ENCODE measurements around the gene TMEM97. TPM values are rescaled to one million over a fixed set of nuclear protein-coding genes. Genes with fewer than 3 reads are reported as not detected.

TMEM97 gene
- 10 to 100 TPM; 38.2 to 65.9 TPM for total RNA-seq

DNA sequence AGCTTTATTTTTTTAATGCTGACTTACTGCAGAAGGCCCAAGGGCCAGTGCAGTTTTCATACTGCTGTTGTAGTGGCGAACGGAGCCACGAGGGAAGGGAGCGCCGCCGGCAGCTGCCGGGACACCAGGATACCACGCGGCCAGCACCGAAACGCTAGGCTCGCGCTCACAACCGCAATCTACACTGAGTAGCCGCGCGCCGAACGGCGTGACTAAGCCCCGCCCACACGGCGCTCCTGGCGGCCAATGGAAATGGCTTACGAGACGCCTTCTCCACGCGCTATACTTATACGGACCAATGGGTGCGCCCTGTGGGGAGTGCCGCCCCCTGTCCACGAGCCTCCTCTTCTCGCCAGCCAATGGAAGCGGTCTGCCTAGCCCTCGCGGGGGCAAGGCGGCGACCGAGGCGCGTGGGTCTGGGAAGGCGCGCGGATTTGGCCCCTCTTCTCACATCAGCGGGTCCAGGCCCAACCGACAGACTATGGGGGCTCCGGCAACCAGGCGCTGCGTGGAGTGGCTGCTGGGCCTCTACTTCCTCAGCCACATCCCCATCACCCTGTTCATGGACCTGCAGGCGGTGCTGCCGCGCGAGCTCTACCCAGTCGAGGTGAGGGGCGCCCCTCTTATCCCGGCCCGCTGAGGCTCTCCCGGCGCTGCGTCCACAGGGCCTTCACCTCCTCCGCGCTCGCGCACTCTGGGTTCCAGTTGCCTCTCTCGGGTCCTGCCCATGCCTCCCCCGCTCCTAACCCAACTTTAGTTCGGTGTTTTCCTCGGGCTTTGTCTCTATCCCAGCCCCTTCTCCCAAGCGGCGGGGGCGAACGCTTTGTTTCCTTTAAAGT lies at the start of gene TMEM97:
TMEM97 (plus strand) TSS at position 442 of the 839 bp plus-strand sequence; CDS start at position 482, 40 bp downstream.

GRCh38 chr17:28335201-28335958 lies 16.4 kb downstream of the TMEM97 start, which contains the start of the genes IFT20 and TNFAIP1:
Gene IFT20, minus strand, starts transcription at chr17:28335472. Its CDS starts 3,487 bp downstream, at chr17:28331985.
Gene TNFAIP1, plus strand, starts transcription at chr17:28335761. Its CDS starts 3,761 bp downstream, at chr17:28339522.

DNA sequence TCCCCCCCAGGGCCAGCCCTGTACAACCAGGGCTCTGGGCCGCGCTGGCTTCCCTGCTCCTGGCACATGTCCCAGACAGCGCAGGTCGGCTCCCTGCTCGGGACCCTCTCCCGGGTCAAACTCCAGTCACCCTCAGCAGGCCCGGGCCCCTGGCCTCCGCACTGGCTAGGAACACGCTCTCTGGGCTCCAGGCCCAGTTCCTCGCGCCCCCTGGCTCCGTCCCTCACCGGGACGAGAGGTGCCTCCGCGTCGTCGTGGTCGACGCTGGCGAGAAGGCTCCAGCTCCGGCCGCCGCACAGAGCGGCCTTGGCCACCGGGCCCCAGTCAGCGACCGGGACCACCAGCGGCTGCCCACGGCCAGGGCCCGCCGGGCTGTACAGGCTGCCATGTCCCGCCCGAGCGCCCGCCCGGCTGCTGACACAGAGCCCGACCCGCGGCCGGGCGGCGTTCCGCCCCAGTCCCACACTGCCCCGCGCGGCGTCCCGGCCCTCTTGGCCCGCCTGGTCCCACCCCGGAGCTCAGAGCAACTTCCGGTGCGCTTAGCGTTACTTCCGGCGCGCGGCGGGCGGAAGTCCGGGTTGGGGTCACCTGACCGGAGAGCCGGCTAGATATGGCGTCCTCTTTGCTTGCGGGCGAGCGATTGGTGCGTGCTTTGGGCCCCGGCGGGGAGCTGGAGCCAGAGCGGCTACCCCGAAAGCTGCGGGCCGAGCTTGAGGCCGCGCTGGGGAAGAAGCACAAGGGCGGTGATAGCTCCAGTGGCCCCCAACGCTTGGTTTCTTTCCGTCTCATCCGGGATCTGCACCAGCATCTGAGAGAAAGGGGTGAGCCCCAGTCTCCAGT lies 38.3 kb downstream of the TMEM97 start, which contains the start of gene POLDIP2:
POLDIP2 (minus strand) TSS at position 467 of the 840 bp plus-strand sequence; CDS start at position 388, 79 bp downstream.

DNA sequence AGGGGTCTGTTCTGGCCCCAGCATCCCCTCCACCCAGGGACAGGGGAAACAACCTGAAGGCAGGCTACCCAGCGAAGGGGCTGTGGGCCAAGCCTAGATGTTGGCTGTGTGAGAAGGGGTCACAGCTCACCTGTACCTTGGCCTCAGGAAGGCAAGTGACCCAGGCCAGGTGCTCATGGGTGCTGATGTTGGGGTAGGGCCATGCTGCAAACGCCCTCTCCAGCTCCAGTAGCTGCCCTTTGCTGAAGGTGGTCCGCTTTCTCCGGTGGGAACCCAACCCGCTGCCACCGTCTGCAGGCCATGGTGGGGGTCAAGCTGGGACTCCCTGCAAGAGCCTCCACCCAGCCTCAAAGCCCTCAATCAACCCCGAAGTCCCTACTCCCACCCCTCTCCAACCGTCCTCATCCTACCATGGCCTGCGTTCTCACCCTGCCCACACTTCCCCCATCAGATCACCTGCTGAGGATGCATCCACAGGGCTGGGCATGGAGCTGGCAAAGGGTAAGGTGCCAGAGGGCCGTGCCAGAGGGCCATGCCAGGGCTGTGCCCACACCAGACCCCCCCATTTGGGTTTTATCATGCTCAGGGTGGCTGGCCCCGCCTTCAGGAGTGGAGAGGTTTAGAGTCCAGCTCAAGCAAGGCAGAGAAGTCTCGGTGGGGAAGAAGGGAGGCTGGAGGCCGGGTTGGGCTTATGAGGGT lies 45.8 kb downstream of the TMEM97 start, which contains the start of gene SEBOX:
SEBOX (minus strand) TSS at position 535 of the 699 bp plus-strand sequence; CDS start at position 487, 48 bp downstream.

GRCh38 chr17:28370035-28370743 lies 51.2 kb downstream of the TMEM97 start, which contains the start of gene VTN:
Gene VTN, minus strand, starts transcription at chr17:28370307. Its CDS starts 104 bp downstream, at chr17:28370203.

GRCh38 chr17:28371245-28372202 lies 52.5 kb downstream of the TMEM97 start, which contains the start of gene SARM1:
Gene SARM1, plus strand, starts transcription at chr17:28371694. Its CDS starts 339 bp downstream, at chr17:28372033.

Other genes with a start within 250 kb of the TMEM97 start
- 10 to 100 TPM; 12.7 to 16.7 TPM for gene IFT20, start 16.3 kb downstream of the TMEM97 start, total RNA-seq
- 10 to 100 TPM; 34.4 to 38.3 TPM for gene TNFAIP1, start 16.6 kb downstream of the TMEM97 start, total RNA-seq
- gene POLDIP2, start 38.3 kb downstream of the TMEM97 start, total RNA-seq, result 10 to 100 TPM; 83.6 to 98.6 TPM
- not detected for gene SEBOX, start 46.0 kb downstream of the TMEM97 start, total RNA-seq
- gene VTN, start 51.1 kb downstream of the TMEM97 start, total RNA-seq, result under 1 TPM in 1 of 2 donors, not detected in 1; 0.34 TPM
- gene SARM1, start 52.5 kb downstream of the TMEM97 start, total RNA-seq, result 10 to 100 TPM; 13.3 to 17.9 TPM
- 1 to 10 TPM; 3.7 to 7.6 TPM for gene SLC46A1, start 87.0 kb downstream of the TMEM97 start, total RNA-seq
- gene SLC13A2, start 154.4 kb downstream of the TMEM97 start, total RNA-seq, result not detected
- not detected for gene FOXN1, start 187.1 kb downstream of the TMEM97 start, total RNA-seq
- gene UNC119, start 233.4 kb downstream of the TMEM97 start, total RNA-seq, result 10 to 100 TPM; 19.3 to 24.0 TPM

Data from melanocyte of skin (primary cell).